Adrenal gland (tissue), 12 donors: ENCODE results near the gene ELL2. TPM values are rescaled to one million over a fixed set of nuclear protein-coding genes. Genes with fewer than 3 reads are reported as not detected.
A peak's percentile ranks its signal among the peaks of the same experiment; 100 is the strongest.

Source experiments
- DNase-seq, 7 donors: peaks; one replicate each; pipeline ENCODE4 v3.0.0-alpha.2; 2019 to 2020
- H3K27ac ChIP-seq, 5 donors: fragments of 200-600 bp; sonication (generic) in 4 of 5; 1 replicate in 3 of 5; 2 replicates in 2 of 5; pipeline versions ENCODE4 v1.5.1 to v1.8.0; 2016 to 2020; ENCODE audit warnings: mild to moderate bottlenecking in 1 of 5
- H3K27me3 ChIP-seq: fragments of 200-600 bp; 2 replicates; pipeline ENCODE4 v1.8.0; 2021
- H3K36me3 ChIP-seq, 2 donors: fragments of 200-600 bp; replicated peaks in 1 of 2; 1 replicate in 1 of 2; 2 replicates in 1 of 2; pipeline versions ENCODE4 v1.5.1 to v1.8.0; 2018 to 2022
- H3K4me1 ChIP-seq, 2 donors: fragments of 200-600 bp; replicated peaks in 1 of 2; 1 replicate in 1 of 2; 2 replicates in 1 of 2; pipeline versions ENCODE4 v1.5.1 to v1.8.0; 2018 to 2021
- H3K4me3 ChIP-seq, 4 donors: fragments of 200-600 bp; sonication (generic) in 3 of 4; one replicate each; pipeline ENCODE4 v1.5.1; 2016 to 2018
- H3K9me3 ChIP-seq, 3 donors: fragments of 200-600 bp; sonication (generic) in 1 of 3; replicated peaks in 1 of 3; 1 replicate in 2 of 3; 2 replicates in 1 of 3; pipeline versions ENCODE4 v1.5.1 to v1.8.0; 2016 to 2021
- POLR2A ChIP-seq, 2 donors: fragments of 450-650 bp; IDR thresholded peaks; one replicate each; pipeline ENCODE4 v1.6.1; 2017; ENCODE audit warnings: antibody characterized with exemption in 2 of 2, mild to moderate bottlenecking in 2 of 2, moderate library complexity in 1 of 2
- WGBS, 4 donors: extraction: QIAGEN DNeasy Blood & Tissue Kit in 2 of 4; methylation state at CpG; one replicate each; pipeline versions ENCODE4 v1.1.5 to v1.1.7; 2013 to 2017; 5-methylcytosine and 5-hydroxymethylcytosine counted together
- intact Hi-C, 2 donors: fragments of 100-400 bp; cut with DNase I; formaldehyde crosslinking; loops; one replicate each; pipeline versions ENCODE4 v1.14.1 to v1.15.0; 2022 to 2023
- polyA plus RNA-seq, 3 donors: library from polyadenylated mRNA; stranded (reverse); fragments of 200-250 nt in 2 of 3; fragments of 350-450 nt in 1 of 3; fragmentation: Illumina TruSeq in 1 of 3; extraction: RNeasy Lipid Tissue Mini Kit (QIAGEN cat#74804) in 1 of 3; gene quantifications; one replicate each; pipeline ENCODE4 v1.2.3, GENCODE V29; 2013 to 2014
- total RNA-seq, 9 donors: library from RNA; depleted of rRNA in 4 of 9; stranded (reverse); fragments of >200 nt in 4 of 9; fragments of 120-200 nt in 1 of 9; fragmentation: NEBNext Ultra II Directional in 1 of 9; extraction: Animal tissue kit (Norgen Biotek cat#: 25700) in 1 of 9; gene quantifications; one replicate each; pipeline versions ENCODE4 v1.1.0 to v1.2.4, GENCODE V29; 2013 to 2023
- TF ChIP-seq, protein P1 (sequence below), 6 experiments: fragments of 450-650 bp in 4 of 6; fragments of 200-600 bp in 2 of 6; sonication (generic) in 1 of 6; IDR thresholded peaks; 1 replicate in 5 of 6; 2 replicates in 1 of 6; pipeline versions ENCODE4 v1.5.1 to v1.8.0; 2016 to 2021; ENCODE audit warnings: antibody characterized with exemption in 6 of 6, mild to moderate bottlenecking in 2 of 6, moderate library complexity in 1 of 6
- donor health status: healthy with polysubstance abuse.
- donor health status: Bipolar disorder and iron deficiency.
- donor health status: DM: yes; HTN: yes; CAD: no.
- donor health status: DM: no; HTN: no; CAD: no.
- donor health status: DM: no; HTN: no; CAD: no.
- donor health status: DM: yes; HTN: yes; CAD: no.

The ELL2 gene
- total and polyA plus RNA-seq, 12 donors = 3.4 to 27.5 (median 14.5) TPM

DNA sequence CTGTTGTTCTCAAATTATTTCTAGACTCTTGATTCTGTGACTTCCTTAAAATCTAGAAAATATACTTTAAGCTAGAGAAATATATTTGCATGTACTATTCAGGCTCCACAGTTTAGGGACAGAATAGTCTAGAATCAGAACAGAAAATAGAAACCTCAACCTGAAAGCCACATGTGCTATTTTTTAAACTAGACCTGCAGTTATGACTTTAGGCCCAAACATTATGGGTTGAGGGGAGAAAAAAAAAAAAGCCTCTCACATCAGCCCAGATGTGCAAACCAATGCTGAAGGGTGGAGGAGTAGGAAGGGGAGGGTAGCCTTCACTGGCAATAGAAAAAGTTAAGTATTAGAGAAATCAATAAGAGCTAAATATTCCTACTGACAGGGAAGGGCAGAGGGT is 35.7 kb downstream of the ELL2 start:
- no peaks in the 10 kb centered on the region for H3K27me3 ChIP-seq
- intact Hi-C loops = no loop called here
- H3K9me3 ChIP-seq = no peaks in the 10 kb centered on the region
- DNase-seq = no peak
- no peak overlapping the region for H3K4me3 ChIP-seq
- H3K36me3 ChIP-seq = no peaks in the 10 kb centered on the region
- no peak for TF ChIP-seq POLR2A (IDR thresholded peaks at IDR 0.05)
- TF ChIP-seq, protein P1, sequence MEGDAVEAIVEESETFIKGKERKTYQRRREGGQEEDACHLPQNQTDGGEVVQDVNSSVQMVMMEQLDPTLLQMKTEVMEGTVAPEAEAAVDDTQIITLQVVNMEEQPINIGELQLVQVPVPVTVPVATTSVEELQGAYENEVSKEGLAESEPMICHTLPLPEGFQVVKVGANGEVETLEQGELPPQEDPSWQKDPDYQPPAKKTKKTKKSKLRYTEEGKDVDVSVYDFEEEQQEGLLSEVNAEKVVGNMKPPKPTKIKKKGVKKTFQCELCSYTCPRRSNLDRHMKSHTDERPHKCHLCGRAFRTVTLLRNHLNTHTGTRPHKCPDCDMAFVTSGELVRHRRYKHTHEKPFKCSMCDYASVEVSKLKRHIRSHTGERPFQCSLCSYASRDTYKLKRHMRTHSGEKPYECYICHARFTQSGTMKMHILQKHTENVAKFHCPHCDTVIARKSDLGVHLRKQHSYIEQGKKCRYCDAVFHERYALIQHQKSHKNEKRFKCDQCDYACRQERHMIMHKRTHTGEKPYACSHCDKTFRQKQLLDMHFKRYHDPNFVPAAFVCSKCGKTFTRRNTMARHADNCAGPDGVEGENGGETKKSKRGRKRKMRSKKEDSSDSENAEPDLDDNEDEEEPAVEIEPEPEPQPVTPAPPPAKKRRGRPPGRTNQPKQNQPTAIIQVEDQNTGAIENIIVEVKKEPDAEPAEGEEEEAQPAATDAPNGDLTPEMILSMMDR (IDR thresholded peaks at IDR 0.05) = no peak
- peaks cover 0 to 2% of the 10 kb centered on the region in 2 donors for H3K4me1 ChIP-seq
- H3K27ac ChIP-seq = no peak overlapping the region

DNA sequence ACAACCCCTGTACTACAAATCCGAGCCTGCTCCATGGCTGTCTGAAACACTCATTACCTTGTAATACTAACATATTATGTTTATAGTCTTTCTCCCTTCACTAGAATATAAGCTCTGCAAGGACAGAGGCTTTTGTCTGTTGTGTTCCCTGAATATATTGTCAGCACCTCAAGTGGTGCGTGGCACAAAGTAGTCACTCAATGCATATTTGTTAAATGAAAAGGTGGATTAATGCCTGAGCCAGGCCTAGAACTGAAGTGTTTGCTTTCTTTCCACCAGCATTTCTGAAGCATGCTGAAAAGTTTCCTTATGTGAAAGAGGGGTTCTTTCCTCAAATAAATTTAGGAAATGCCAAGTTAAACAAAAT is 36.3 kb downstream of the ELL2 start:
- Histone ChIP-seq H3K27ac (no peak overlapping the region), H3K4me1 (no peaks in the 10 kb centered on the region), H3K4me3 (no peak overlapping the region), H3K27me3 (no peaks in the 10 kb centered on the region), H3K9me3 (no peaks in the 10 kb centered on the region), H3K36me3 (no peaks in the 10 kb centered on the region)
- WGBS, 4 donors = 91 to 100% (median 96%) methylated on average over 2 of the region's 2 CpGs
- TF ChIP-seq POLR2A (IDR thresholded peaks at IDR 0.05) = no peak
- TF ChIP-seq, protein P1 (IDR thresholded peaks at IDR 0.05) = no peak
- intact Hi-C loops = no loop called here
- DNase-seq = no peak

DNA sequence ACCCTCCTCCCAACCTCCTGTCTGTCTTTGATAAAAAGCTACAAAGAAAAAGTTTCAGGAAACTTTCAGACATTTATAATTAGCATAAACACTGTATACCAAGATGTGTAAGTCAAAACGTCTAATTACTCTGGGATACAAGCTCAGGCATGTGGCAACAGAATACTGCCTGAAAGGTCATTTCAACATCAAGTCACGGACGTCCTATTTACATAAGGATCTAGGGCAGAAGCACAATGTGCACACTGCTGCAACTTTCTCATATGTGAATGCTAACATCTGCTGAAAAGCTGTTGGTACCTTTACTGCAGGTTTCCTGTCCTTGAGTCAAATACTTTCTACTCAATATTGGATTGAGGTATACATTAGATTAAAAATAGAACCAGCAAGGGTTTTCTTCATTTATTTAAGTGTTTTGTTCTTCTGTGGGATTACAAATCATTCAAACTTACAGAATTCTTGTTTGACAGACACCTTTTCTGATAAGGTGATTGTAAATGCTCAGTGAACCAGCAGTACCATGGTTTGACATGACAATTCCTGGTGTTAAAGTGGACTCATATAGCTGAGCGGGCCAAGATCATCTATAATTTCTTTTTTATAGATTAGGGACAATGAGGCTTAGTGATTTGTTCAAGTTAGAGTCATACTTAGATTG is 36.8 kb downstream of the ELL2 start:
- H3K9me3 ChIP-seq = no peaks in the 10 kb centered on the region
- no peaks in the 10 kb centered on the region for H3K27me3 ChIP-seq
- intact Hi-C loops = no loop called here
- peak in 1 of 7 donors; percentile 13 for DNase-seq
- no peak overlapping the region for H3K27ac ChIP-seq
- no peaks in the 10 kb centered on the region for H3K4me1 ChIP-seq
- TF ChIP-seq POLR2A (IDR thresholded peaks at IDR 0.05) = no peak
- TF ChIP-seq, protein P1 (IDR thresholded peaks at IDR 0.05) = no peak
- 58 to 69% (median 60%) methylated on average over 4 of the region's 4 CpGs for WGBS, 4 donors
- H3K4me3 ChIP-seq = no peak overlapping the region
- H3K36me3 ChIP-seq = no peaks in the 10 kb centered on the region

DNA sequence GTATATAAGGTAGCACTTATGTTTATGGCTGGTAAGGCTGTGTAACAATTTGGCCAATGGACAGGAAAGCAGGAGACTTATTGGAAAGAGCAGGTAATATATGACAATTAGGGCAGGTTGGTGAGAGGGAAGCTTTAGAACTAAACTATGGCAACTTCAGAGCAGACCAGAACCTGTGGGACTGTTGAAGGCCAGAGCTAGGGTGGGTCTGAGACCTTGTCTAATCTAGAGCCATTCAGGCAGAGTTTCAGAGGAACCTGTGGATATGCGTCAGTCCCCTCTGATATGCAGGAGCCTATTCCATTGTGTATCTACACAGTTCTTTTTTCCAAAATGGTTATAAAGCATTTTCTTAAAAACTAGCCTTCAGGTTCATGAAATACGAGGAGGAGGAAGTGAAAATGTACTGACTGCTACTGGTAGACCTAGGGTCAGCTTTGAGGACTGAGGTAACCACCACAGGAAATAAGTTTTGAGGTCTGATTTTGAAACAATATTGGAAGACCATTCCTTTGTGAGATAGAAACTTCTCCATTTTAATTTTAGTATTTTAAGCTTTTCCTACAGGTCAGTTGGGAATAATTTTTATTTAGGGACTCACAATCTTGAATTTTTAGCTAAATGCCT is 37.6 kb downstream of the ELL2 start:
- DNase-seq = no peak
- H3K4me3 ChIP-seq = no peak overlapping the region
- intact Hi-C loops = no loop called here
- H3K27ac ChIP-seq = no peak overlapping the region
- TF ChIP-seq, protein P1 (IDR thresholded peaks at IDR 0.05) = no peak
- no peak for TF ChIP-seq POLR2A (IDR thresholded peaks at IDR 0.05)
- H3K4me1 ChIP-seq = no peaks in the 10 kb centered on the region
- no peaks in the 10 kb centered on the region for H3K36me3 ChIP-seq
- no peaks in the 10 kb centered on the region for H3K27me3 ChIP-seq
- no peaks in the 10 kb centered on the region for H3K9me3 ChIP-seq
- 72 to 83% (median 80%) methylated on average over 2 of the region's 2 CpGs for WGBS, 4 donors
